Limb (tissue), 2 donors: Measurements from ENCODE around the gene MICB.
"Not testable (repeated sequence)": the region's sequence is repeated elsewhere in the genome, so short reads cannot be mapped to it uniquely, and the experiment has no call there.

Source experiments
- DNase-seq, 2 donors: peaks; one replicate each; pipeline ENCODE4 v3.0.0-alpha.2; 2016; ENCODE audit errors: extremely low spot score in 2 of 2

The MICB gene

GRCh38 chr6:31538805-31539400, 41.0 kb downstream of the MICB start:
- no peak for DNase-seq

GRCh38 chr6:31540640-31541039, 42.7 kb downstream of the MICB start:
- no peak for DNase-seq

- DNase-seq, result peak in 1 of 2 donors; percentile 57
Measured at GRCh38 chr6:31541059-31541657, 43.2 kb downstream of the MICB start.

GRCh38 chr6:31541658-31542521, 43.9 kb downstream of the MICB start, which contains the start of gene DDX39B:
Gene DDX39B, minus strand, starts transcription at chr6:31542003. Its CDS starts 1,471 bp downstream, at chr6:31540532.
- DNase-seq, result peak; percentile 94 to 97

GRCh38 chr6:31543639-31544038, 45.7 kb downstream of the MICB start:
- no peak for DNase-seq

GRCh38 chr6:31544676-31545075, 46.7 kb downstream of the MICB start:
- no peak for DNase-seq

GRCh38 chr6:31545291-31545690, 47.3 kb downstream of the MICB start:
- DNase-seq, result no peak

- peak; percentile 89 to 95 for DNase-seq
Measured at GRCh38 chr6:31546339-31546957, 48.5 kb downstream of the MICB start, which contains the start of gene ATP6V1G2. Gene ATP6V1G2, minus strand, starts transcription at chr6:31546608. Its CDS starts 49 bp downstream, at chr6:31546559.

- DNase-seq, result peak; percentile 94 to 99
Measured at GRCh38 chr6:31546958-31547726, 49.2 kb downstream of the MICB start, which contains the start of gene NFKBIL1. Gene NFKBIL1, plus strand, starts transcription at chr6:31547608. Its CDS starts 87 bp downstream, at chr6:31547695.

- DNase-seq, result peak in 1 of 2 donors; percentile 39
Measured at GRCh38 chr6:31547727-31548543, 50.0 kb downstream of the MICB start.

- DNase-seq, result no peak
Measured at GRCh38 chr6:31548544-31548873, 50.6 kb downstream of the MICB start.

- not testable (repeated sequence) for DNase-seq
Measured at GRCh38 chr6:31551371-31551770, 53.4 kb downstream of the MICB start.

GRCh38 chr6:31556307-31556706, 58.4 kb downstream of the MICB start:
- no peak for DNase-seq

GRCh38 chr6:31557443-31558317, 59.7 kb downstream of the MICB start:
- no peak for DNase-seq

- no peak for DNase-seq
Measured at GRCh38 chr6:31558318-31558625, 60.3 kb downstream of the MICB start.

GRCh38 chr6:31558631-31559500, 60.9 kb downstream of the MICB start:
- DNase-seq, result no peak

GRCh38 chr6:31559606-31559957, 61.6 kb downstream of the MICB start:
- no peak for DNase-seq

- no peak for DNase-seq
Measured at GRCh38 chr6:31559958-31560696, 62.2 kb downstream of the MICB start.
